GM12878 (cell line): ENCODE results near the gene BTBD10. TPM values are rescaled to one million over a fixed set of nuclear protein-coding genes. Genes with fewer than 3 reads are reported as not detected.
A peak's percentile ranks its signal among the peaks of the same experiment; 100 is the strongest.

Experiments
- ATAC-seq: fragments of 200-7000 bp; cut with Tn5 transposase; 3 replicates; pipeline ENCODE4 v1.9.1; 2020; ENCODE audit warnings: mild to moderate bottlenecking, moderate library complexity
- BruUV-seq: library from RNA; stranded (reverse); fragments of 400-500 nt; replicated peaks from 2 replicates; lab custom pipeline; 2021; lab: Mats Ljungman, UMichigan
- CTCF ChIA-PET: fragments of 300-600 bp; sonication (Branson Sonifier 250); formaldehyde crosslinking; extraction: SDS; loops from one replicate; lab custom pipeline; 2021; ENCODE audit warnings: inconsistent platforms; lab: Yijun Ruan, JAX
- POLR2A ChIA-PET: fragments of 350-600 bp; formaldehyde crosslinking; extraction: SDS; loops from one replicate; lab custom pipeline; 2021; ENCODE audit warnings: inconsistent platforms; lab: Charles Lee
- RAD21 ChIA-PET: fragments of 300-600 bp; sonication (Branson Sonifier 250); formaldehyde crosslinking; loops from one replicate; lab custom pipeline; 2023; ENCODE audit warnings: antibody characterized with exemption; ENCODE audit not compliant: unreplicated experiment; lab: Charles Lee
- SMC1A ChIA-PET: fragments of 300-600 bp; sonication (Branson Sonifier 250); formaldehyde crosslinking; loops from one replicate; lab custom pipeline; 2023; ENCODE audit not compliant: unreplicated experiment, uncharacterized antibody; lab: Charles Lee
- DNase-seq: peaks from one replicate; pipeline ENCODE4 v3.0.0-alpha.2; 2011; ENCODE audit warnings: low read depth, low spot score
- FAIRE-seq: peaks from 3 replicates; lab custom pipeline; 2011; peaks lifted over from hg19 to GRCh38; lab: Jason Lieb, UNC
- H2AFZ ChIP-seq: 2 replicates; pipeline ENCODE4 v1.6.0; 2011; ENCODE audit warnings: low read depth, low read length, control low read depth; ENCODE audit not compliant: control insufficient read depth
- H3K27ac ChIP-seq: 2 replicates; pipeline ENCODE4 v1.5.1; 2011; ENCODE audit warnings: control low read depth; ENCODE audit not compliant: control insufficient read depth, insufficient read depth
- H3K27me3 ChIP-seq, 2 experiments: replicated peaks in 1 of 2; 2 replicates each; pipeline versions ENCODE4 v1.6.0 to v1.6.1; 2011; ENCODE audit warnings: low read length in 1 of 2; ENCODE audit not compliant: control insufficient read depth in 2 of 2, insufficient read depth in 2 of 2
- H3K36me3 ChIP-seq, 2 experiments: 2 replicates each; pipeline ENCODE4 v1.5.1; 2011; ENCODE audit warnings: low read length in 1 of 2; ENCODE audit not compliant: control insufficient read depth in 2 of 2, insufficient read depth in 2 of 2
- H3K4me1 ChIP-seq: 2 replicates; pipeline ENCODE4 v1.6.1; 2011; ENCODE audit warnings: mild to moderate bottlenecking, low read length, moderate library complexity, mixed read lengths; ENCODE audit not compliant: control insufficient read depth, insufficient read depth
- H3K4me2 ChIP-seq: 2 replicates; pipeline ENCODE4 v1.6.0; 2011; ENCODE audit warnings: control low read depth; ENCODE audit not compliant: control insufficient read depth, insufficient read depth
- H3K4me3 ChIP-seq: fragments of 200-600 bp; sonication (generic); 2 replicates; pipeline ENCODE4 v1.5.1; 2016
- H3K79me2 ChIP-seq: 2 replicates; pipeline ENCODE4 v1.6.0; 2011; ENCODE audit warnings: low read length; ENCODE audit not compliant: control insufficient read depth, insufficient read depth
- H3K9ac ChIP-seq: 2 replicates; pipeline ENCODE4 v1.8.0; 2011; ENCODE audit warnings: low read length, control low read depth, mixed read lengths; ENCODE audit not compliant: control insufficient read depth, insufficient read depth
- H3K9me3 ChIP-seq: replicated peaks from 3 replicates; pipeline ENCODE4 v1.5.1; 2011; ENCODE audit warnings: mild to moderate bottlenecking, low read length; ENCODE audit not compliant: control insufficient read depth, insufficient read depth
- H4K20me1 ChIP-seq: 2 replicates; pipeline ENCODE4 v1.6.0; 2011; ENCODE audit not compliant: control insufficient read depth, insufficient read depth
- ASH2L ChIP-seq: fragments of 300-600, 200-600 bp; sonication (generic); IDR thresholded peaks from 2 replicates; pipeline ENCODE4 v1.6.1; 2017; ENCODE audit warnings: low read depth, mild to moderate bottlenecking, borderline replicate concordance
- BHLHE40 ChIP-seq, 2 experiments: fragments of 450-650 bp in 1 of 2; IDR thresholded peaks; 2 replicates each; pipeline ENCODE4 v1.6.1; 2011 to 2017; ENCODE audit warnings: low read depth in 2 of 2, borderline replicate concordance in 1 of 2, improper control_type of control experiment in 1 of 2, low read length in 1 of 2, mild to moderate bottlenecking in 1 of 2
- CBX5 ChIP-seq: sonication (generic); IDR thresholded peaks from 2 replicates; pipeline ENCODE4 v1.6.1; 2016; ENCODE audit warnings: low read depth, moderate library complexity, mild to moderate bottlenecking, inconsistent platforms
- CEBPB ChIP-seq, 2 experiments: fragments of 150-350 bp in 1 of 2; IDR thresholded peaks; 2 replicates each; pipeline ENCODE4 v1.6.1; 2012 to 2014; ENCODE audit warnings: low read depth in 2 of 2, low read length in 2 of 2, borderline replicate concordance in 1 of 2, inconsistent platforms in 1 of 2
- CHD2 ChIP-seq: IDR thresholded peaks from 2 replicates; pipeline ENCODE4 v1.6.1; 2011; ENCODE audit warnings: low read depth, low read length, improper control_type of control experiment, borderline replicate concordance
- NFXL1 ChIP-seq: fragments of 450-650 bp; IDR thresholded peaks from 2 replicates; pipeline ENCODE4 v1.6.1; 2017; ENCODE audit warnings: antibody characterized with exemption, mild to moderate bottlenecking, borderline replicate concordance
- NR2C2 ChIP-seq: IDR thresholded peaks from 2 replicates; pipeline ENCODE4 v1.6.1; 2011; ENCODE audit warnings: borderline replicate concordance, low read depth; ENCODE audit not compliant: control insufficient read depth, insufficient read length
- REST ChIP-seq: IDR thresholded peaks from 2 replicates; pipeline ENCODE4 v1.6.1; 2012; ENCODE audit warnings: mild to moderate bottlenecking, low read depth, low read length
- SMC3 ChIP-seq: IDR thresholded peaks from 2 replicates; pipeline ENCODE4 v1.6.1; 2011; ENCODE audit warnings: low read length, improper control_type of control experiment, borderline replicate concordance
- WRNIP1 ChIP-seq: IDR thresholded peaks from 2 replicates; pipeline ENCODE4 v1.6.1; 2011; ENCODE audit warnings: low read depth, low read length, improper control_type of control experiment, borderline replicate concordance
- YY1 ChIP-seq: IDR thresholded peaks from 2 replicates; pipeline ENCODE4 v1.6.1; 2011; ENCODE audit warnings: low read depth, mild to moderate bottlenecking, low read length
- ZBTB4 ChIP-seq: fragments of 450-650 bp; formaldehyde crosslinking; IDR thresholded peaks from 2 replicates; pipeline ENCODE4 v1.4.0; 2022; ENCODE audit warnings: mild to moderate bottlenecking, moderate library complexity
- ZNF207 ChIP-seq: fragments of 450-650 bp; IDR thresholded peaks from 2 replicates; pipeline ENCODE4 v1.6.1; 2014; ENCODE audit warnings: antibody characterized with exemption, mild to moderate bottlenecking, borderline replicate concordance
- ZZZ3 ChIP-seq: IDR thresholded peaks from 2 replicates; pipeline ENCODE4 v1.6.1; 2011; ENCODE audit warnings: low read depth; ENCODE audit not compliant: control insufficient read depth, insufficient read length
- WGBS: methylation state at CpG from one replicate; pipeline ENCODE4 v1.1.6; 2016; ENCODE audit warnings: low lambda C conversion rate; ENCODE audit not compliant: insufficient replicate concordance, insufficient coverage; ENCODE audit errors: missing lambda C conversion rate; 5-methylcytosine and 5-hydroxymethylcytosine counted together
- in situ Hi-C: fragments of 300-500 bp; cut with MboI; formaldehyde crosslinking; loops from 9 replicates; pipeline ENCODE4 v1.14.3; 2018; ENCODE audit warnings: mixed read lengths
- intact Hi-C: fragments of 100-400 bp; cut with micrococcal nuclease; formaldehyde crosslinking; loops from one replicate; pipeline ENCODE4 v1.14.2; 2022; ENCODE audit not compliant: unreplicated experiment
- polyA plus RNA-seq, 11 experiments: library from polyadenylated mRNA; depleted of rRNA in 4 of 11; unstranded in 6 of 11; stranded (reverse) in 5 of 11; fragments of >200 nt; fragmentation: Nextera tagmentation in 4 of 11; fragmentation: Illumina TruSeq in 1 of 11; extraction: Ambion mirVana in 4 of 11; extraction: Trizol in 1 of 11; gene quantifications; 1 replicate in 1 of 11; 2 replicates in 10 of 11; pipeline versions ENCODE4 v1.2.1 to v1.2.3, GENCODE V29; 2011 to 2016; ENCODE audit warnings: inconsistent platforms in 2 of 11, missing spikeins in 2 of 11, low read depth in 1 of 11
- total RNA-seq, 4 experiments: library from RNA; depleted of rRNA in 3 of 4; stranded (reverse); fragments of >200 nt in 3 of 4; fragmentation: Illumina TruSeq in 1 of 4; extraction: Trizol in 1 of 4; gene quantifications; 2 replicates each; pipeline versions ENCODE4 v1.2.1 to v1.2.3, GENCODE V29; 2013 to 2021
- TF ChIP-seq, protein P1 (sequence below): IDR thresholded peaks from 2 replicates; pipeline ENCODE4 v1.6.1; 2012; ENCODE audit warnings: low read depth, low read length, improper control_type of control experiment

Gene BTBD10
- total and polyA plus RNA-seq, 10 of the 15 experiments (the other 5 are each of a cell fraction or from before 2014, with no cell fraction given): 20.8 to 38.8 (median 26.9) TPM

GRCh38 chr11:13373216-13373615 is 89.8 kb downstream of the BTBD10 start (continued):
- TF ChIP-seq ZBTB4 (CRISPR knock-in tag): no peak
- TF ChIP-seq SMC3: no peak

GRCh38 chr11:13368041-13368446 is 95.0 kb downstream of the BTBD10 start:
- ATAC-seq (no peak), FAIRE-seq (no peak), DNase-seq (no peak)
- Histone ChIP-seq H3K9ac (no peak overlapping the region), H3K36me3 (peaks cover 16 to 29% of the 10 kb centered on the region in 2 experiments), H3K27ac (no peak overlapping the region), H2AFZ (no peak overlapping the region), H3K4me3 (no peak overlapping the region), H3K4me1 (no peaks in the 10 kb centered on the region), H4K20me1 (no peaks in the 10 kb centered on the region), H3K4me2 (no peak overlapping the region), H3K79me2 (no peaks in the 10 kb centered on the region), H3K9me3 (no peaks in the 10 kb centered on the region), H3K27me3 (no peaks in the 10 kb centered on the region)
- intact Hi-C loops: no loop called here
- BruUV-seq: TSS peak; percentile 20
- ChIA-PET SMC1A (interaction anchor here (1.5 kb wide), 2 partner anchors 14 to 23 kb away, joined by 4 to 7 read pairs; no protein-coding TSS in a partner anchor), CTCF (interaction anchor here (0.9 kb wide), 1 partner anchor 17 kb away, joined by 3 read pairs; no protein-coding TSS in a partner anchor), POLR2A (no interaction called here), RAD21 (no interaction called here)
- WGBS: 47% methylated on average over 5 of the region's 5 CpGs
- in situ Hi-C loops: no loop called here
- TF ChIP-seq CEBPB (IDR thresholded peaks at IDR 0.05; ENCODE audit: borderline replicate concordance in 1 of 2, low read depth in 2 of 2, low read length in 2 of 2) (no peak), NFXL1 (no peak), YY1 (no peak), CHD2 (no peak), BHLHE40 (IDR thresholded peaks at IDR 0.05; ENCODE audit: borderline replicate concordance in 1 of 2, low read depth in 2 of 2, low read length in 1 of 2) (no peak), ASH2L (no peak), CBX5 (no peak), ZZZ3 (no peak), WRNIP1 (no peak), REST (no peak), ZNF207 (no peak), NR2C2 (no peak)
- TF ChIP-seq, protein P1, sequence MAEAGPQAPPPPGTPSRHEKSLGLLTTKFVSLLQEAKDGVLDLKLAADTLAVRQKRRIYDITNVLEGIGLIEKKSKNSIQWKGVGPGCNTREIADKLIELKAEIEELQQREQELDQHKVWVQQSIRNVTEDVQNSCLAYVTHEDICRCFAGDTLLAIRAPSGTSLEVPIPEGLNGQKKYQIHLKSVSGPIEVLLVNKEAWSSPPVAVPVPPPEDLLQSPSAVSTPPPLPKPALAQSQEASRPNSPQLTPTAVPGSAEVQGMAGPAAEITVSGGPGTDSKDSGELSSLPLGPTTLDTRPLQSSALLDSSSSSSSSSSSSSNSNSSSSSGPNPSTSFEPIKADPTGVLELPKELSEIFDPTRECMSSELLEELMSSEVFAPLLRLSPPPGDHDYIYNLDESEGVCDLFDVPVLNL: no peak
